ENCODE results near the gene ASIC4. TPM values are rescaled to one million over a fixed set of nuclear protein-coding genes. Genes with fewer than 3 reads are reported as not detected.

The ASIC4 gene
- total RNA-seq, 1 donor from 2014 or later, result not detected

- DNase-seq (ENCODE audit: low spot score), result no peak
These were observed 34.7 kb downstream of the ASIC4 start for GRCh38 chr2:219548990-219549389.

- DNase-seq (ENCODE audit: low spot score), result peak; percentile 74
These were observed 35.3 kb downstream of the ASIC4 start for GRCh38 chr2:219549619-219550018.

- DNase-seq (ENCODE audit: low spot score), result peak; percentile 89
These were observed 37.4 kb downstream of the ASIC4 start for GRCh38 chr2:219551441-219552381.

GRCh38 chr2:219552382-219553167 is 38.3 kb downstream of the ASIC4 start:
- DNase-seq (ENCODE audit: low spot score), result no peak

GRCh38 chr2:219553168-219553417 is 38.8 kb downstream of the ASIC4 start:
- DNase-seq (ENCODE audit: low spot score), result no peak

- DNase-seq (ENCODE audit: low spot score), result no peak
These were observed 39.2 kb downstream of the ASIC4 start for GRCh38 chr2:219553463-219553963.

GRCh38 chr2:219554350-219554749 is 40.1 kb downstream of the ASIC4 start:
- no peak for DNase-seq (ENCODE audit: low spot score)

- no peak for DNase-seq (ENCODE audit: low spot score)
These were observed 41.7 kb downstream of the ASIC4 start for GRCh38 chr2:219555956-219556355.

GRCh38 chr2:219556413-219556812 is 42.1 kb downstream of the ASIC4 start:
- DNase-seq (ENCODE audit: low spot score), result no peak

- DNase-seq (ENCODE audit: low spot score), result no peak
These were observed 43.0 kb downstream of the ASIC4 start for GRCh38 chr2:219557320-219557719.

- DNase-seq (ENCODE audit: low spot score), result no peak
These were observed 43.8 kb downstream of the ASIC4 start for GRCh38 chr2:219557791-219558785.

- DNase-seq (ENCODE audit: low spot score), result no peak
These were observed 45.1 kb downstream of the ASIC4 start for GRCh38 chr2:219559156-219559915.

- DNase-seq (ENCODE audit: low spot score), result no peak
These were observed 46.0 kb downstream of the ASIC4 start for GRCh38 chr2:219560037-219560892.

- no peak for DNase-seq (ENCODE audit: low spot score)
These were observed 46.6 kb downstream of the ASIC4 start for GRCh38 chr2:219560893-219561178.

- no peak for DNase-seq (ENCODE audit: low spot score)
These were observed 47.1 kb downstream of the ASIC4 start for GRCh38 chr2:219561179-219562048.

- DNase-seq (ENCODE audit: low spot score), result no peak
These were observed 48.1 kb downstream of the ASIC4 start for GRCh38 chr2:219562049-219563020.

GRCh38 chr2:219563271-219563928 is 49.1 kb downstream of the ASIC4 start:
- DNase-seq (ENCODE audit: low spot score), result no peak

Measured in mesenteric fat pad (tissue), 1 donor.